Coronary artery (tissue), 2 donors: ENCODE measurements around the gene ZNF41.

Source experiments
- DNase-seq: peaks from one replicate; pipeline ENCODE4 v3.0.0-alpha.2; 2017; ENCODE audit warnings: low spot score
- H3K27ac ChIP-seq, 2 donors: fragments of 200-600 bp; sonication (generic); one replicate each; pipeline ENCODE4 v1.5.1; 2016 to 2019
- H3K4me3 ChIP-seq: fragments of 200-600 bp; sonication (generic); 2 replicates; pipeline ENCODE4 v1.5.1; 2016; ENCODE audit warnings: mild to moderate bottlenecking, moderate library complexity
- TF ChIP-seq, protein P1 (sequence below): fragments of 200-600 bp; sonication (generic); IDR thresholded peaks from one replicate; pipeline ENCODE4 v1.5.1; 2019; ENCODE audit warnings: antibody characterized with exemption

Gene ZNF41

DNA sequence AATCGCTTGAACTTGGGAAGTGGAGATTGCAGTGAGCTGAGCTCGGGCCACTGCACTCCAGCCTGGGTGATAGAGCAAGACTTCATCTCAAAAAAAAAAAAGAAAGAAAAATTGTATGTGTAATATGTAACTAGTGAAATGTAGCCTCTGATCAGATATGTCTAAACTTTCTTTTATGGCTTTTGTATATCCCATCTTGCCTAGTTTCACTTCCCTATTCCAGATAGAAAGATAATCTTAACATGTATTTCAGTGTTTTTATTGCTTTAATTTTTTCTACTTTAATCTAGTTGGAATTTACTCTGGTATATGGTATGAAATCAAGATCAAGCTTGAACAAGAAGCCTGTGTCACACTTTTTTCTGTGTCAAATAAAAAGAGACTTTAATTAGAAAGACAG, 1.9 kb upstream of the ZNF41 start:
- H3K27ac ChIP-seq = no peak overlapping the region
- no peak overlapping the region for H3K4me3 ChIP-seq
- TF ChIP-seq, protein P1, sequence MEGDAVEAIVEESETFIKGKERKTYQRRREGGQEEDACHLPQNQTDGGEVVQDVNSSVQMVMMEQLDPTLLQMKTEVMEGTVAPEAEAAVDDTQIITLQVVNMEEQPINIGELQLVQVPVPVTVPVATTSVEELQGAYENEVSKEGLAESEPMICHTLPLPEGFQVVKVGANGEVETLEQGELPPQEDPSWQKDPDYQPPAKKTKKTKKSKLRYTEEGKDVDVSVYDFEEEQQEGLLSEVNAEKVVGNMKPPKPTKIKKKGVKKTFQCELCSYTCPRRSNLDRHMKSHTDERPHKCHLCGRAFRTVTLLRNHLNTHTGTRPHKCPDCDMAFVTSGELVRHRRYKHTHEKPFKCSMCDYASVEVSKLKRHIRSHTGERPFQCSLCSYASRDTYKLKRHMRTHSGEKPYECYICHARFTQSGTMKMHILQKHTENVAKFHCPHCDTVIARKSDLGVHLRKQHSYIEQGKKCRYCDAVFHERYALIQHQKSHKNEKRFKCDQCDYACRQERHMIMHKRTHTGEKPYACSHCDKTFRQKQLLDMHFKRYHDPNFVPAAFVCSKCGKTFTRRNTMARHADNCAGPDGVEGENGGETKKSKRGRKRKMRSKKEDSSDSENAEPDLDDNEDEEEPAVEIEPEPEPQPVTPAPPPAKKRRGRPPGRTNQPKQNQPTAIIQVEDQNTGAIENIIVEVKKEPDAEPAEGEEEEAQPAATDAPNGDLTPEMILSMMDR = no peak
- no peak for DNase-seq

DNA sequence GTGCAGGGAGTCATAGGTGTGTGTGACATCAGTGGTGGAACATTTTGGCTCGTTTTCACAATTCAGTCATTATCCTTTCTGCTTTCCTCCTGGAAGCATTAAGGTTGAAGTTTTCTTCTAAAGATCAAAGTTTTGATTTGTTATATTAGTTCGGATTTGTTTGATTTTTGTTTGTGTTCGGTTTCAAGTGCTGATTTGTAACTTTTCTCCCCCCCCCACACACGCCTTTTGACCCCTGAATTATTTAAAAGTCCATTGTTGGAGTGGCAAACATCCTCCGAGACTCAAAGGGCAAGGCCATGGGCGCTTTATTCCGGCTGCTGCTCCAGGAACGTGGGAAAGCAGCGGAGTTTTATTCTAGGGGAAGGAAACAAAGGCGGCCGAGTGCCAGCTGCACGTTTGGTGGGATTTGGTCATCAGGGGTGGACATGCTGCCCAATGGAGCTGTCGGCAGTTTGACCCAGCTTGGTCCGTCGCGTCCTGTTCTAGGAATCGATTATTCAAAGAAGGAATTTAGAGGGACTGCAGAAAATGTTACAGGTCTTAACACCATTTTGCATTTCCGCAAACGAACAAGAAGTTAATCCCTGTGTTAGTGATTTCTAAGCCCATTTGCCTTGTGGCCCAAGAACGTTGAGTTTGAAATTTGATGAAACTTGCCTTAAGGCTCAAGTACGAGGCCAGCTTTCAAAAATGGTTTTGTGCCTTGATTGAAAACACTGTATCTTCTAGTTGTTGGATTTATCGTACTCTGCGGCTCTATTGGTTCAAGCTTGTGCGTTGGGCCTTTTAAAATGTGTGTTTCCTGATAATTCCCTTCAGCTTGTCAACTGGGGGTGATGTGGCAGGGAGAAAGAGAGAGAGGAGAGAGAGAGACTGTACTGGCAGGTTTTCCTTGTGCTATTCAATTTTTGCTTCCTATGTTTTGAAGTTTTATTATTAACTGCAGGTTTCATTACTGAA, 565 bp upstream of the ZNF41 start:
- DNase-seq = no peak
- H3K4me3 ChIP-seq = peak overlapping the region; percentile 84
- TF ChIP-seq, protein P1 = no peak
- H3K27ac ChIP-seq = peak overlapping the region; percentile 87 to 96

DNA sequence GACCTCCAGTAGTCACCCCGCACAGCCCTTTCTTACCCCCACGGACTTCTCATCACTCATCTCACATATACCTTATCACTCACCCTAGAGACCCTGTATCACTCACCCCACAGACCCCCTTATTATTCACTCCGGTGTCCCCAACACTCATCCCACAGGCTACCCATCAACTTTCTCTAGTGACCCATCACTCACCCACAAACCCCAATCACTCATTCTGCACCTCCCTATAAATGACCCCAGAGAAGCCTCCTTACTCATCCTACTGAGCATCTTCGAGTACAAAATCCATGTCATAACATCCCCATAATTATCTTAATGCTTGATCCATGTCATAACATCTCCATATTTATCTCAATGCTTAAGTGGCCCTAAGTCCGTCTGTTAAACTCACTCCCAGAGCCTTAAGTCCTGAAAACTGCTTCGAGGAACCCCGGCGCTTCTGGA, 934 bp downstream of the ZNF41 start:
- TF ChIP-seq, protein P1 = no peak
- Histone ChIP-seq H3K27ac (peak overlapping the region; percentile 87 to 96), H3K4me3 (peak overlapping the region; percentile 84)
- no peak for DNase-seq

DNA sequence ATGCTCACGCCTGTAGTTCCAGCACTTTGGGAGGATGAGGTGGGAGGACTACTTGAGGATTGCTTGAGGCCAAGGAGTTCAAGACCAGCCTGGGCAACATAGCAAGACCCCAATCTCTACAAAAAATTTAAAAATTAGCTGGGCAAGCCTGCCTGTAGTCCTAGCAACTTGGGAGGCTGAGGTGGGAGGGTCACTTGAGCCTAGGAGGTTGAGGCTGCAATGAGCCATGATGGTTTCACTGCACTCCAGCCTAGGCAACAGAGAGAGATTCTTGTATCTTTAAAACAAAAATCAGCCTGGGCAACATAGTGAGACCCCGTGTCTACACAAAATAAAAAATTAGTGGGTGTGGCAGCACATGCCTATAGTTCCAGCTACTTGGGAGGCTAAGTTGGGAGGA, 1.9 kb downstream of the ZNF41 start:
- H3K27ac ChIP-seq = no peak overlapping the region

DNA sequence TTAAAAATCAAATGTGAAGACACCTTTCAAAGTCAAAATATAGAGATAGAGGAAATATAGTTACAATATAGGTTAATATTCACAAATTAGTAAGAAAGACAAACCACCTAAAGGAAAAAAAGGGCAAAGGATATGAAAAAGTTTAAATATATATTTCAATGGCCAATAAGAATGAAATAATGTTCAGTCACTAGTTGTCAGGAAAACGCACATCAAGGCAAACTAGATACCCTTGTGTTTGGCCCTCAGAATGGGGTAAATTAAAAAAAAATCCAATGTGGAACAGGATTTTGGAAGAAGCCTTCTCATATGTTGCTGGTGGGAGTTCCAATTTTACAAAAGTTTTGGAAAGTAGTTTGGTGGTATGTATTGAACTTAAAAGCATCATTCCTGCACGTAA, 2.4 kb downstream of the ZNF41 start:
- no peak for DNase-seq
- TF ChIP-seq, protein P1 = no peak
- Histone ChIP-seq H3K4me3 (no peak overlapping the region), H3K27ac (no peak overlapping the region)

More for the DNA sequence above, 1.9 kb downstream of the ZNF41 start:
- TF ChIP-seq, protein P1 = no peak
- DNase-seq = no peak
- no peak overlapping the region for H3K4me3 ChIP-seq

DNA sequence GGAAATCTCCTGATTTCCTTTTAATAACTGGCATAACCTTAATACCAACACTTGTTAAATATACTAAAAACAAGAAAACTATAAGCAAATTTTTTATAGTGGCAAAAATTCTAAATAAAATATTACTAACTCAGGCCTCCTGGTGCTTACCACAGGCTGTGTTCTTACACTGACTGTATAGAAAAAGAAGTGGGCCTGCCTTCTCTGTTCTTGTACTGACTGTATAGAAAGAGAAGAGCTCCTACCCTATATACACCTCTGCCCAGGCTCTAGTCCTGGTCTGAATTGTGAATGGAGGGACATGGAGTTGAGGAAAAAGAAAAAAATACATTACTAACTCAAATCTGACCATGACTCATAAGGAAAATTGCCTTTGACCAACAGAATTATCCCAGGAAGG, 7.5 kb downstream of the ZNF41 start:
- H3K4me3 ChIP-seq = no peak overlapping the region
- DNase-seq = no peak
- TF ChIP-seq, protein P1 = no peak
- no peak overlapping the region for H3K27ac ChIP-seq

DNA sequence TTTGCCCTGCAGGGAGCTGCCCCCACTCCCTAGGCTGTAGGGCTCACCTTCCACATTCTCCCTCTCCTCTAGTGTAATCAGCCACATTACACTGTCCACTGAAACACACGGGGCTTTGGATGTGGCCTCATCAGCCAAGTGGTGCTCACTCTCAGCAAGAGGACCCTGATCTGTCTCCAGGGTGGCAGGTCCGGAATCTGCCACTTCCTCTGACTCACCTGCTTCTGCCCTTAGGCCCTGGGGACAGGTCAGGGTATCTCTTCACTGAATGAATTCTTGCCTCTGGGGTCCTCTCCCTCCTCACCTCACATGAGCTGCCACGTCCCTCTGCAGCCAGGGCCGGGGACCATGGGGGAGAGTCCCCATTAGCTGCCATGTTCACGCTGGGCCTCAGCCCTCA, 15.9 kb downstream of the ZNF41 start:
- Histone ChIP-seq H3K4me3 (no peak overlapping the region), H3K27ac (no peak overlapping the region)
- no peak for DNase-seq
- TF ChIP-seq, protein P1 = no peak
